Ishikawa (cell line): ENCODE measurements around the gene TPM3.

Experiments
- CREB1 ChIP-seq: IDR thresholded peaks from 2 replicates; pipeline ENCODE4 v1.6.1; 2012; ENCODE audit warnings: low read depth
- EGR1 ChIP-seq: IDR thresholded peaks from 2 replicates; pipeline ENCODE4 v1.6.1; 2012
- EP300 ChIP-seq: IDR thresholded peaks from 2 replicates; pipeline ENCODE4 v1.6.1; 2012; ENCODE audit warnings: borderline replicate concordance
- FOXM1 ChIP-seq: IDR thresholded peaks from 2 replicates; pipeline ENCODE4 v1.6.1; 2012; ENCODE audit warnings: low read depth, borderline replicate concordance
- MAX ChIP-seq: IDR thresholded peaks from 2 replicates; pipeline ENCODE4 v1.6.1; 2012
- REST ChIP-seq: IDR thresholded peaks from 2 replicates; pipeline ENCODE4 v1.6.1; 2012; ENCODE audit warnings: low read depth, mild to moderate bottlenecking
- TCF12 ChIP-seq: IDR thresholded peaks from 2 replicates; pipeline ENCODE4 v1.6.1; 2012; ENCODE audit warnings: low read depth
- YY1 ChIP-seq: IDR thresholded peaks from 2 replicates; pipeline ENCODE4 v1.6.1; 2012; ENCODE audit warnings: low read depth

DNA sequence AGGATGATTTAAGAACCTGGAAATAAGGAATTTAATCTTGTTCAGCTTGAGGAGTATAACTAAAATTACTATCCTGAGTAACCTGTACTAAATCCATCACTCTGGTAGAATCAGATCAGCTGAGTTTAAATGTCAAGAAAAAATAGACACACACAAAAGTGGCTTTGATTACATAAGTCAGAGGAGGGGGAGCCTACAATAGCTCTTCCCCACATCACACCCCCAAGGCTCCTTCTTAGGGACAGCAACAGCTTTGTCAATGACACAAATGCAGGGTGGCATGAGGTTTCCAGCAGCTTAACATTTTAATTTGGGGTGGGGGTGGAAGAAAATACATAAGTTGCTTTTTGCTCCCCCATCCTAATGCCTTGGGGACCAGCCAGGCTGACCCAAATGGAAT, 24.4 kb downstream of the TPM3 start:
- TF ChIP-seq EP300 (no peak), REST (no peak), YY1 (no peak), FOXM1 (no peak), MAX (no peak), EGR1 (no peak), CREB1 (no peak), TCF12 (no peak)
